Measurements from ENCODE around the gene SLC17A3.
A peak's percentile ranks its signal among the peaks of the same experiment; 100 is the strongest.

The SLC17A3 gene

DNA sequence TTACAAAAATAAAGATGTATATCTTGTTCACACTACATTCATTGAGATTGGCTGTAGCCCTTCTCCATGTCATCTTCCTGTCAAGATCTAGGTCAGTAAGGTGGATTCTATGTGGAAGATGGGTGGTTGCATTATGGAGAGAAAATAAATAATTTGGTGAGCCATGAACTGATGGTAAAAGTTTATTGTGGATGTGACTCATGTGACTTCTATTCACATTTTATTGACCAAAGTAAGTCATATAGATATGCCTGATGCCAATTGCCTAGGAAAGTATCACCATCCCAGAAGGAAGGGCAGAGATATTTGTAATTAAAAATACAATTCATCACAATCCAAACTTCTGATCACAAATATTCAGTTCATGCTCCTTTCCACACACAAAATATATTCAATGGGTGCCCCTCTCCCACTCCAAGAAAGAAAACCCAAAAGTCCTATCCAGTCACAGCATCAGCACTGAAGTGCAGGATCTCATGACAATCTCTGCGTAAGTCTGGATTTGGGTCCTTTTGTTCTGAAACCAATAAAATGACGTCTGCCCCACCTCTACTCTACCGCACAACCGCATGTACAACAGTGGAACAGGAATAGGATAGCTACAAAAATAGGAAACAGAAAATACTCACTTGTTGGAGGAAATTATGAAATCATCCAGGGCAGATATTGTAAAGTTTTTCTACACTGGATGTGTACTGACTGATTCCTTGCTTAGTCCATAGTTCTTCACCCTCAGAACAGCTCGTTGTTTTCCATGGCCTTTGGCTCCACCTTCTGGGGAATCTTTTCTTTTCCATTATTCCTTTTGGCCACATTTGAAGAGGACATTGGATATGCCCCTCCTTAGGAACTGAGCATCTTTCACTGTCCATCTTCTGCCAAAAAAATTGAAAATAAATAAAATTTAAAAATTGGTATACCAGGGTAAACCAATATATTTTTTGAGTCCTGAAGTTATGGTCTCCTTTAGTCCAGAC, 16.1 kb upstream of the SLC17A3 start:
- peak; percentile 60 for DNase-seq

DNA sequence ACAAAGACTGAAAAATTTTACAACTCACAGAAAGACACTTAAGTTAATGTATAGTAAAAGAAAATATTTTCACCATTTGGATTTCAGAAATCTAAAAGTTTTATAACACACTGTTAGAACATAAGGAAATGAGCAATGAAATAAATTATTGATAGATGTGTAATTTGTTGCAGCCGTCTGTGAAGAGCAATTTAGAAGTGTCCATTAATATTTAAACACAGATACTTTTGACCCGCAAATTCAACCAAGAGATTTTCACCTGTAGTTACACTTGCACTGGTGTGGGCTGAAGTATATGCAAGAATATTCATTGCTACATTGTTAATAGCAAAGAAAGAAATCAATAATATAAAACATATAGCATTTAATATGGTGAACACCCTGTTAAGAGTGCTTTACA, 14.6 kb upstream of the SLC17A3 start:
- no peak for DNase-seq

GRCh38 chr6:25886066-25886465, 12.0 kb upstream of the SLC17A3 start:
- no peak for DNase-seq

DNA sequence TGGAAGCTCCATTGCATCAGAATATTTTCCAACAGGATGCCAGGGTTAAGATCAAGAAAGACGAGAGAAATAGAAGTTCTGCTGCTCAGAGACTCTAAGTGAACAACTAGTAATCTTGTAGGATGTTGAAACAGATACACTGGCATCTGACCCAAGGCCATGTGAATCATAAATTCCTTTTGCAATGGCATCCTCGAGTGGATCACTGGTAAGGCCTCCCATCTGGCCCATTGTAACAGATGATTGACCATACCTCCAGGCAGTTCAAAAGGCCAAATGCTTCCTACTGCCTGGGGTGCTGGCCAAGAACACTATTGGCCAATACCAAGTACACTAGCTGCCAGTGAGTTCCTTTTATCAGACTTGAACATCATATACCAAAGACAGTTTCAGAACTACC, 9.9 kb upstream of the SLC17A3 start:
- DNase-seq = no peak

DNA sequence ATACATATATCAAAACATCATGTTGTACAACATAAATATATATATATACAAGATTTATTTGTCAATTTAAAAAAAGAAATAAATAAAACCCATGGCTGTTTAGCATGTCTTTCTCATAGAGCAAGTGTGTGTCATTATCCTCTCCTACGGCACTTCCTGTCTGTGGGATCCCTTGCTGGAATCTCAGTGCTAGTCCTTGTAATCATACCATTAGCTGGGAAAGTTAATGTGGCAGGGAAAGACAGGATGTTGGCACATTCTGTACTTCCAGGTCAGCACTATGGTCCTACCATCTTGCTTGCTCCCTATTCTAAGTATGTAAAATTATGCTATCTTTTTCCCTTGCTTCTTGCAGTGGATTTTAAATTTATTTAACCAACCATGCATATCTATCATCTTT, 9.5 kb upstream of the SLC17A3 start:
- no peak for DNase-seq

DNA sequence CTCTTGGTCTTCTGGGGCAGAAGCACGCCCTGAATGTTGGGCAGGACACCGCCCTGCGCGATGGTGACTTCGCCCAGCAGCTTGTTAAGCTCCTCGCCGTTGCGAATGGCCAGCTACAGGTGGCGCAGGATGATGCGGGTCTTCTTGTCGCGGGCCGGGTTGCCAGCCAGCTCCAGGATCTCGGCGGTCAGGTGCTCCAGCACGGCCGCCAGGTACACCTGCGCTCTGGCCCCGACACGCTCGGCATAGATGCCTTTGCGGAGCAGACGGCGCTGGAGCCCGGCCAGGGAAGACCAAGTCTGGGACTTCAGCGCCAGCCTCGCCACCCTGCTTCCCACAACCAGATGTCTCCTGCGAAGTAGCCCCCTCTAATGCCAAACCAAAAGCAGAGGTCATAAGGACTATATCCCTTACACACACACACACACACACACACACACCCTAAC, 8.0 kb upstream of the SLC17A3 start:
- DNase-seq = no peak

GRCh38 chr6:25880601-25881000, 6.6 kb upstream of the SLC17A3 start:
- DNase-seq = no peak

DNA sequence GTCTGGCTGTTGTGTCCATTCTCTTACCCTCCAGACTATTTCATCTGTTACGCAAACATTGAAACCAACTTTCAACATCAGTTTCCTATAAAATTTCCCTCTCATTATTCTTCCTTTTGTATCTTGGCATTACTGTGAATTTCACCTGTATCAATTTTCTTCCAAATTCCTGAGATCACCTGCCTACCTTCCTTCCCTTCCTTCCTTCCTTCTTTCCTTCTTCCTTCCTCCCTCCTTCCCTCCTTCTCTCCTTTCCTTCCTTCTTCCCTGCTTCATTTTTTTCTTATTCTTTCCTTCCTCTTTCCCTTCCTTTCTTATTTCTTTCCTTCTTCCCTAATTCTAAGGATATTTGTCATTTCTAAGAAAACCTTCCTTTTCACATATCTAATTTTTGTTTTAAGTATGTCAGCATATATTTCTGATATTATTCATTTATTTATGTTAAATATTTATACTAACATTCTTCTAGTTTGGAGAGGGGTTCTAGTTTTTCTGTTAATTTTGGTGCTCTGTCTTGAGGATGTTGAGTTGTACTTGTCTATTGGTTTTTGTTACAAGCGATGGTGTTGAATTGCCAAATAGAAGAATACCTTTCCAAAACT, 4.8 kb upstream of the SLC17A3 start:
- DNase-seq = no peak

DNA sequence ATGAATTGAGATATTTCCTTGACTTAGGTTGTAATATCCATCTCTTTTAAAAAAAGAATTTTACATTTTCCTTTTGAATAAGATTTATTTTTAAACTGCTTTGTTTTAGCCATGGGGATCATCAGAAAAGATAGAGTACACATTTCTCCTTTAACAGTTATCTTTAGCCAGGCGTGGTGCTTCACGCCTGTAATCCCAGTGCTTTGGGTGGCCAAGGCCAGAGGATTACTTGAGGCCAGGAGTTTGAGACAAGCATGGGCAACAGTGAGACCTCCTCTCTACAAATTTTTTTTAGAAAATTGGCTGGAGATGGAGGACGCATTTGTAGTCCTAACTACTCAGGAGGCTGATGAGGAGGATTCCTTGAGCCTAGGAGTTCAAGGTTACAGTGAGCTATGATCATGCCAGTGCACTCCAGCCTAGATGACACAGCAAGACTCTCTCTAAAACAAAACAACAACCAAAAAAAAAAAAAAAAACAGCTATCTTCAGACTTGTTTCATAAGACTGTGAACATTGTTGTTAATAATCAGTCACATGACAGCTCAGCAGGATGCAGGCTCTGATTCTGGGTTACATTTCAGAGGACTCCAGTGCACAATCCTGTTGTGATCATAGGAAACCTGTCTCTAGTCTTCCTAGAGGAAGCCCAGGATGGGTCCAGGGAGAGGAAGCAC, 2.0 kb upstream of the SLC17A3 start:
- DNase-seq = no peak

DNA sequence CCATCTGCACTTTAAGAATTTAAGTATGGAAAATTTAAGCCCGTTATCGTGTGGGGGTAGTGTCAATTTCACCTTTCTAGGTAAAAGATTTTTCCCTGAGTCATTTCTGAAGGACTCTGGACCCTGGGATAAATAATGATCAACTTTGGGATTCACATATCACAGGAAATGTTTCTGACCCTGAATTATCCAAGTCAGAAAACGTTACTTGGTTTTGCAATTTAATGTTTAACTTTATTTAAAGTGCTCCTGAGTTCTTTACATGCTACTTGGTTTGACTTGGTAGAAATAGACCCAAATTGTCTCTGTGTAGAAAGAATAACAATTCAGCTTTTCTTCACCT, 1.5 kb upstream of the SLC17A3 start:
- no peak for DNase-seq

GRCh38 chr6:25874822-25875562, 949 bp upstream of the SLC17A3 start:
- no peak for DNase-seq

- no peak for DNase-seq
Measured at GRCh38 chr6:25872814-25873213, 1.2 kb downstream of the SLC17A3 start.

DNA sequence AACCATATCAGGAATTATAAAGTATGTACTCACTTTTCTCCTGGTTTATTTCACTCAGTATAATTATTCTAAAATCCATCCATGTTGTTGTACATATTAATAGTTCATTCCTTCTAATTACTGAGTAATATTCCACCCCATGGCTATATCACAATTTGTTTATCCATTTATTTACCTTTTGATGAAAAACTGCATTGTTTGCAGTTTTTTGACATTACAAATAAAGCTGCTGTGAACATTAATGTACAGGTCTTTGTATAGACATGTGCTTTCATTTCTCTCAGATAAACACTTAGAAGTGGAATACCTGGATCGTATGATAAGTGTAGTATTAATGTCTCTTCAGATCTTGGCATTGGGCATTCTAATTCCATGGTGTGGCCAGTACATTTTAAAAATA, 4.2 kb downstream of the SLC17A3 start:
- no peak for DNase-seq

GRCh38 chr6:25868436-25869183, 5.4 kb downstream of the SLC17A3 start:
- DNase-seq = no peak

GRCh38 chr6:25866011-25866410, 8.0 kb downstream of the SLC17A3 start:
- no peak for DNase-seq

- DNase-seq = no peak
Measured at GRCh38 chr6:25863360-25863759, 10.7 kb downstream of the SLC17A3 start.

GRCh38 chr6:25862199-25862598, 11.8 kb downstream of the SLC17A3 start:
- no peak for DNase-seq

DNA sequence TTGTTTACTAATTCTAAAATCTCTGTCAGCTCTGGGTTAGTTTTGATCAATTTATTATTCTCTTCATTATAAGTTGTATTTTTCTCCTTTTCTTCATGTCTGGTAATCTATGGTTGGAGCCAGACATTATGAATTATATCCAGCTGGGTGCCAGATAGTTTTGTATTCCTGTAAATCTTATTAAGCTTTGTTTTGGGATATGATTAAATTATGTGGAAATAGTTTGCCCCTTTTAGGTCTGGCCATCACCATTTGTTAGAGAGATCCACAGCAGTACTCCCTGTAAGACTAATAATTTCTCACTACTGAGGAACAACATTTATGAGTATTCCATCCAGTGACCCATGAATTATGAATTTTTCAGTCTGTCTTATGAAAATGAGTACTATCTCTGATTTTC, 21.3 kb downstream of the SLC17A3 start:
- no peak for DNase-seq

DNA sequence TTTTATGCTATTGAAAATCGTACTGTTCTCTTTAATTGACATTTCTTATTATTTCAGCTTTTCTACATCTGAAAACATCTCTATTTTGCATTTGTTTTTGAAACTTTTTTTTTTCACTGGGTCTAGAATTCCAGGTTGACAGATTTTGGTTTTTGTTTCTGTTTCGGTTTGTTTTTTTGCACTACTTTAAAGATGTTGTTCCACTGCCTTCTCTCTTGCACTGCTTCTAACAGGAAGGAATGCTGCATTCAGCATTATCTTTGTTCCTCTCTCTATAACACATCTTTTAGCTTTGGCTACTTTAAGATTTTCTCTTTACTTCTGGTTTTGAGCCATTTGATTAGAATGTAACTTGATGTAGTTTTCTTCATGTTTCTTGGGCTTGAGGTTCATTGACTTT, 22.1 kb downstream of the SLC17A3 start:
- no peak for DNase-seq

DNA sequence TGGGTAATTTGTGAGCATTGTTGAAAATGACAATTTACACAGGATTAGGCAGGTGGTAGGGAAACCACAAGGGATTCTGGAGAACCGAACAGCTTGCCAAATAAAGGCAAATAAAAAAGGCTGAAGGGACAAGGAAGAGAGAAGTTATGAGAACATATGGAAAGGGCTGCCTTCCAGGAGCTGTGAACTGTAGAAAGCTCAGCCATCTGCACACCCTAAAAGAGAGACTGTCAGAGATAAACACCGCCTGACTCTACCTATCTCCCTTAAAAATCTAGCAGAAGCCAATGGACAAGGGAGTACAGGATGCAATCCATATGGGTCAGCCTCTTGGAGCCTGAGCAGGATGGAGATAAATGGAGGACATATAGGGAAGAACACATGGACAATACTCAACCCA, 29.5 kb downstream of the SLC17A3 start:
- DNase-seq = no peak

GRCh38 chr6:25842526-25842925, 31.5 kb downstream of the SLC17A3 start:
- DNase-seq = no peak
